Stomach (tissue), 4 donors: ENCODE data around the gene RAET1G.
"Not testable (repeated sequence)": the region's sequence is repeated elsewhere in the genome, so short reads cannot be mapped to it uniquely, and the experiment has no call there.

Experiments used
- CTCF ChIP-seq, 7 experiments: fragments of 450-650 bp in 4 of 7; fragments of 200-600 bp in 3 of 7; sonication (generic) in 3 of 7; IDR thresholded peaks; one replicate each; pipeline ENCODE4 v1.5.1; 2016 to 2019; ENCODE audit warnings: antibody characterized with exemption in 7 of 7, control low read depth in 2 of 7, mild to moderate bottlenecking in 1 of 7
- EP300 ChIP-seq: sonication (generic); formaldehyde crosslinking; IDR thresholded peaks from one replicate; pipeline ENCODE4 v1.6.1; 2017; ENCODE audit warnings: antibody characterized with exemption
- POLR2A ChIP-seq, 4 donors: fragments of 450-650 bp; IDR thresholded peaks; one replicate each; pipeline ENCODE4 v1.6.1; 2016; ENCODE audit warnings: antibody characterized with exemption in 4 of 4, control low read depth in 2 of 4, mild to moderate bottlenecking in 1 of 4, moderate library complexity in 1 of 4
- POLR2AphosphoS5 ChIP-seq, 3 donors: sonication (generic); formaldehyde crosslinking; IDR thresholded peaks; one replicate each; pipeline ENCODE4 v1.6.1; 2016; ENCODE audit warnings: antibody characterized with exemption in 3 of 3

GRCh38 chr6:149927025-149927424 lies 4.1 kb upstream of the RAET1G start:
- TF ChIP-seq CTCF (IDR thresholded peaks at IDR 0.05); POLR2AphosphoS5 (IDR thresholded peaks at IDR 0.05); POLR2A (IDR thresholded peaks at IDR 0.05); EP300: not testable (repeated sequence)
